K562 (cell line): ENCODE data around the gene KRR1. TPM values are rescaled to one million over a fixed set of nuclear protein-coding genes. Genes with fewer than 3 reads are reported as not detected.

Experiments used
- ARID1B ChIP-seq: fragments of 450-650 bp; IDR thresholded peaks from 2 replicates; pipeline ENCODE4 v1.6.1; 2016; ENCODE audit warnings: antibody characterized with exemption, mild to moderate bottlenecking, inconsistent platforms
- ARID3A ChIP-seq: IDR thresholded peaks from 2 replicates; pipeline ENCODE4 v1.6.1; 2012; ENCODE audit warnings: low read depth, low read length, improper control_type of control experiment, borderline replicate concordance
- BRD4 ChIP-seq: fragments of 200-600 bp; sonication (generic); IDR thresholded peaks from 2 replicates; pipeline ENCODE4 v1.6.1; 2017; ENCODE audit warnings: inconsistent platforms
- CUX1 ChIP-seq: fragments of 200-800 bp; sonication (Bioruptor generic); IDR thresholded peaks from 2 replicates; pipeline ENCODE4 v1.6.1; 2016; ENCODE audit warnings: missing genetic modification characterization, missing compliant biosample characterization
- GTF2A2 ChIP-seq: IDR thresholded peaks from 2 replicates; pipeline ENCODE4 v1.6.1; 2016; ENCODE audit warnings: mild to moderate bottlenecking, missing genetic modification characterization, missing compliant biosample characterization
- HDGF ChIP-seq: fragments of 450-650 bp; IDR thresholded peaks from 2 replicates; pipeline ENCODE4 v1.6.1; 2016
- L3MBTL2 ChIP-seq: fragments of 450-650 bp; IDR thresholded peaks from 2 replicates; pipeline ENCODE4 v1.6.1; 2016; ENCODE audit warnings: mild to moderate bottlenecking, moderate library complexity
- NCOR1 ChIP-seq: fragments of 450-650 bp; IDR thresholded peaks from 2 replicates; pipeline ENCODE4 v1.6.1; 2016; ENCODE audit warnings: mild to moderate bottlenecking, moderate library complexity
- NKRF ChIP-seq: fragments of 450-650 bp; IDR thresholded peaks from 2 replicates; pipeline ENCODE4 v1.6.1; 2016; ENCODE audit warnings: borderline replicate concordance
- POLR2AphosphoS5 ChIP-seq: IDR thresholded peaks from 2 replicates; pipeline ENCODE4 v1.6.1; 2011; ENCODE audit warnings: mild to moderate bottlenecking, low read depth, low read length, moderate library complexity; ENCODE audit not compliant: control insufficient read depth, insufficient read depth
- SMAD3 ChIP-seq: fragments of 450-650 bp; formaldehyde crosslinking; conservative IDR thresholded peaks from 2 replicates; pipeline ENCODE4 v1.4.0; 2020; ENCODE audit warnings: mild to moderate bottlenecking
- SMARCA5 ChIP-seq: fragments of 450-650 bp; IDR thresholded peaks from 2 replicates; pipeline ENCODE4 v1.6.1; 2016
- XRCC5 ChIP-seq: fragments of 200-400 bp; formaldehyde crosslinking; IDR thresholded peaks from 2 replicates; pipeline ENCODE4 v1.6.1; 2017; ENCODE audit warnings: low read depth, mild to moderate bottlenecking, low read length
- ZNF133 ChIP-seq: fragments of 250-450 bp; sonication (Bioruptor Pico); IDR thresholded peaks from 2 replicates; pipeline ENCODE4 v1.4.0; 2020; ENCODE audit warnings: mild to moderate bottlenecking
- ZNF263 ChIP-seq: sonication (generic); formaldehyde crosslinking; IDR thresholded peaks from 2 replicates; pipeline ENCODE4 v1.8.0; 2022; ENCODE audit warnings: mild to moderate bottlenecking, missing genetic modification reagents, borderline replicate concordance
- ZNF449 ChIP-seq: fragments of 250-450 bp; sonication (Bioruptor Pico); IDR thresholded peaks from 2 replicates; pipeline ENCODE4 v1.8.0; 2022; ENCODE audit warnings: moderate library complexity, mild to moderate bottlenecking, inconsistent platforms
- ZNF589 ChIP-seq: fragments of 200-800 bp; sonication (Bioruptor generic); IDR thresholded peaks from 2 replicates; pipeline ENCODE4 v1.6.1; 2016; ENCODE audit warnings: low read depth, missing genetic modification characterization, missing compliant biosample characterization
- polyA plus RNA-seq, 8 experiments: library from polyadenylated mRNA; depleted of rRNA in 4 of 8; stranded (reverse) in 5 of 8; unstranded in 3 of 8; fragments of >200 nt; fragmentation: Nextera tagmentation in 2 of 8; fragmentation: Illumina TruSeq in 1 of 8; extraction: Ambion mirVana in 2 of 8; extraction: Trizol in 1 of 8; gene quantifications; 2 replicates each; pipeline versions ENCODE4 v1.2.1 to v1.2.3, GENCODE V29; 2011 to 2014; ENCODE audit warnings: inconsistent platforms in 1 of 8, missing spikeins in 1 of 8
- total RNA-seq, 7 experiments: library from RNA; depleted of rRNA in 6 of 7; stranded (reverse); fragments of >200 nt in 6 of 7; fragmentation: Illumina TruSeq in 2 of 7; extraction: Trizol in 2 of 7; gene quantifications; 2 replicates each; pipeline versions ENCODE4 v1.2.1 to v1.2.3, GENCODE V29; 2011 to 2021; ENCODE audit warnings: low replicate concordance in 1 of 7

Gene KRR1
- total and polyA plus RNA-seq, 9 of the 15 experiments (the other 6 are each of a cell fraction or from before 2014, with no cell fraction given), result 42.6 to 102 (median 61.0) TPM

- TF ChIP-seq NKRF (peak; percentile 77; the same call in 1 of the 2 replicates), NCOR1 (peak; percentile 22; the same call in 1 of the 2 replicates), ARID1B (no peak), ZNF589 (CRISPR knock-in tag) (no peak), ZNF449 (CRISPR knock-in tag) (no peak), CUX1 (CRISPR knock-in tag) (no peak), SMARCA5 (no peak), BRD4 (peak; percentile 83; the same call in 1 of the 2 replicates), ARID3A (0 out of 2 replicates have a peak, but pooled peaks have one; percentile 49), ZNF133 (no peak), GTF2A2 (tag) (peak; percentile 68; the same call in 1 of the 2 replicates), L3MBTL2 (peak; percentile 95), POLR2AphosphoS5 (peak; percentile 86), XRCC5 (peak; percentile 93), ZNF263 (CRISPR knock-in tag) (no peak; the same call in 1 of the 2 replicates), HDGF (no peak), SMAD3 (CRISPR knock-in tag) (0 out of 2 replicates have a peak, but pooled peaks have one; percentile 15)
Measured at GRCh38 chr12:75511116-75512048, at the start of gene KRR1 (continued).
